Stimulated activated CD4-positive, alpha-beta T cell treated with anti-CD3 and anti-CD28 coated beads, Interleukin-15, amount 100 ng/mL, for 48 hours (primary cell): Measurements from ENCODE around the gene NFIL3.
"Not testable (repeated sequence)": the region's sequence is repeated elsewhere in the genome, so short reads cannot be mapped to it uniquely, and the experiment has no call there.

ENCODE experiments used
- DNase-seq, 2 donors: peaks; one replicate each; pipeline ENCODE4 v3.0.0-alpha.2; 2020; ENCODE audit warnings: low read depth in 2 of 2

Gene NFIL3

GRCh38 chr9:91423785-91424402 is at the start of gene NFIL3:
NFIL3 (minus strand) TSS chr9:91423832; CDS start chr9:91410734, 13,098 bp downstream.
- DNase-seq = peak; percentile 53 to 62

- not testable (repeated sequence) for DNase-seq
Observed at GRCh38 chr9:91471524-91471923, 47.9 kb upstream of the NFIL3 start.

GRCh38 chr9:91465420-91465819 is 41.8 kb upstream of the NFIL3 start:
- no peak for DNase-seq

GRCh38 chr9:91458906-91459305 is 35.3 kb upstream of the NFIL3 start:
- DNase-seq = no peak

GRCh38 chr9:91452844-91453243 is 29.2 kb upstream of the NFIL3 start:
- DNase-seq = no peak

- DNase-seq = no peak
Observed at GRCh38 chr9:91451431-91452270, 28.0 kb upstream of the NFIL3 start.

- no peak for DNase-seq
Observed at GRCh38 chr9:91445135-91445534, 21.5 kb upstream of the NFIL3 start.

- no peak for DNase-seq
Observed at GRCh38 chr9:91443994-91444392, 20.4 kb upstream of the NFIL3 start.

- DNase-seq = no peak
Observed at GRCh38 chr9:91443321-91443993, 19.8 kb upstream of the NFIL3 start.

GRCh38 chr9:91436841-91437240 is 13.2 kb upstream of the NFIL3 start:
- no peak for DNase-seq

- no peak for DNase-seq
Observed at GRCh38 chr9:91433180-91433579, 9.5 kb upstream of the NFIL3 start.

GRCh38 chr9:91431485-91431884 is 7.9 kb upstream of the NFIL3 start:
- DNase-seq = no peak

GRCh38 chr9:91429501-91429900 is 5.9 kb upstream of the NFIL3 start:
- no peak for DNase-seq

- no peak for DNase-seq
Observed at GRCh38 chr9:91428927-91429351, 5.3 kb upstream of the NFIL3 start.

- DNase-seq = no peak
Observed at GRCh38 chr9:91428436-91428835, 4.8 kb upstream of the NFIL3 start.

GRCh38 chr9:91427873-91428272 is 4.2 kb upstream of the NFIL3 start:
- no peak for DNase-seq

GRCh38 chr9:91426123-91426745 is 2.6 kb upstream of the NFIL3 start:
- DNase-seq = no peak

- no peak for DNase-seq
Observed at GRCh38 chr9:91425271-91425670, 1.6 kb upstream of the NFIL3 start.

GRCh38 chr9:91424403-91425176 is 958 bp upstream of the NFIL3 start:
- DNase-seq = peak; percentile 68 to 70

GRCh38 chr9:91422758-91423711 is 597 bp downstream of the NFIL3 start:
- peak; percentile 33 to 46 for DNase-seq
